ENCODE data around the gene GPBP1. TPM values are rescaled to one million over a fixed set of nuclear protein-coding genes. Genes with fewer than 3 reads are reported as not detected.
"Not testable (repeated sequence)": the region's sequence is repeated elsewhere in the genome, so short reads cannot be mapped to it uniquely, and the experiment has no call there.

Gene GPBP1
- total RNA-seq, 2 donors from 2014 or later: 41.9 to 48.1 TPM

DNA sequence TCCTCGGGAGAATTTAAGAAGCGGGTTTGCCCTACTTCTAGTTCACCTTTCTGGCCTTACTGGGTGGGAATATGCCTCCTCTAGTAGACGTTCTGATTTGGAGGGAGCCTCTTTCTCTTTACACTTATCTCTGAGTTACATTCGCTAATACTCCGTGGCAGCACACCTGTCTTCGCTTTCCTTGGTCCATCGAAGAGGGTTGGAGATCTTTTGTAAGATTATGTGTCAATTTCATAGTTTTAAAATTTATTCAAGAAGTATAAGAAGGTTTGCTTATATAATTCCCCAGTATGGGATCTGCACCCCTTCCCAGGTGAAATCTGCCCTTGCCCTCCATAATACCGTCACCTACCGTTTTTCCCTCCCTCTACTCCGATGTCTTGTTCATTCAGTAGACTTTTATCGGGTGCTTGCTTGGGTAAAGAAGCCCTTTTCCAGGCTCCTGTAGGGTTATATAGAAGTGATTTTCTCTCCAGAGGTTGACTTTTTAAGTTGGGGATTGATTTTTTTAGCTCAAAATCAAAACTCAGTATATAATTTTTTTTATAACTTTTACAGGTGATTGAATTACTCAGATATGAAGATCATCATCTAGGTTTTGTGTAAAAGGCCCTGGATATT is 1.1 kb downstream of the GPBP1 start:
- no peak for DNase-seq (ENCODE audit: low spot score)
- peak overlapping the region; percentile 81 to 98 for H3K4me3 ChIP-seq
- peak overlapping the region; percentile 100 for H3K27ac ChIP-seq
- no peaks in the 10 kb centered on the region for H3K27me3 ChIP-seq
- TF ChIP-seq, protein P1, sequence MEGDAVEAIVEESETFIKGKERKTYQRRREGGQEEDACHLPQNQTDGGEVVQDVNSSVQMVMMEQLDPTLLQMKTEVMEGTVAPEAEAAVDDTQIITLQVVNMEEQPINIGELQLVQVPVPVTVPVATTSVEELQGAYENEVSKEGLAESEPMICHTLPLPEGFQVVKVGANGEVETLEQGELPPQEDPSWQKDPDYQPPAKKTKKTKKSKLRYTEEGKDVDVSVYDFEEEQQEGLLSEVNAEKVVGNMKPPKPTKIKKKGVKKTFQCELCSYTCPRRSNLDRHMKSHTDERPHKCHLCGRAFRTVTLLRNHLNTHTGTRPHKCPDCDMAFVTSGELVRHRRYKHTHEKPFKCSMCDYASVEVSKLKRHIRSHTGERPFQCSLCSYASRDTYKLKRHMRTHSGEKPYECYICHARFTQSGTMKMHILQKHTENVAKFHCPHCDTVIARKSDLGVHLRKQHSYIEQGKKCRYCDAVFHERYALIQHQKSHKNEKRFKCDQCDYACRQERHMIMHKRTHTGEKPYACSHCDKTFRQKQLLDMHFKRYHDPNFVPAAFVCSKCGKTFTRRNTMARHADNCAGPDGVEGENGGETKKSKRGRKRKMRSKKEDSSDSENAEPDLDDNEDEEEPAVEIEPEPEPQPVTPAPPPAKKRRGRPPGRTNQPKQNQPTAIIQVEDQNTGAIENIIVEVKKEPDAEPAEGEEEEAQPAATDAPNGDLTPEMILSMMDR (IDR thresholded peaks at IDR 0.05): no peak
- H3K36me3 ChIP-seq: no peaks in the 10 kb centered on the region
- peaks cover 0 to 60% of the 10 kb centered on the region in 2 donors for H3K4me1 ChIP-seq
- H3K9me3 ChIP-seq: no peaks in the 10 kb centered on the region

DNA sequence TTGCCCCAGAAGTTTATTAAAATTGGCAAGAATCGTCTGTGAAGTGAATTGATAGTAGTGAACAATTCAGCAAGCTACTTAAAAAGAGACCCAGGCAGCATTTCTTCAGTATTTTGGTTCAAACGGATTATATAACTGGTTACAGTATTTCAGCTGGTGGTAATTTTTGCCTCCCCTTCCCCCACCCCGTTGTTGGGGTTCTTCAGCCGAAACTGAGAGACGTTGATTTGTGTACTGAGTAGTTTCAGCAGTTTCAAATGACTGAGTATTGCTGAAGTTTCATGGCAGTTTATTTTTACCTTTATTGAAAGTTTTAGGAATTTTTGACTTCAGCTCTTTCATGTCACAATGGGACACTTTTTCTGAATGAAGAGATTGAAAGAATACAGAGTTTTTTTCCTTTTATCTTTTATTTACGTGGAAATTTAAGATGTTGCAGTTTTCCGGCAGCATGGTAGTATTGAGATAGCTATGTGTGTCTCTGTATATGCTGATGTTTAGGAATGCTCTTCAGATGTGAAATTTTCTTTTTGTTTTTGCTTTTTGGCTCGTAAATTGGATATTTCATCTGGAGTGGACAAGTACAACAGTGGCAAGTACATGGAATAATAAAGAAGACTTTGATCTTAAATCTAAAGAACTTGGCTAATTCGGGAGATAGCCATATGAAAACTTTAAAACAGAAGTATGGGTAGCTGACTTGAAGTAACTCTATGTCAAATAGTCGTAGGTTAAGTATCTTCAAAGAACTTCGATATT is 1.9 kb downstream of the GPBP1 start:
- H3K27ac ChIP-seq: peak overlapping the region; percentile 100
- H3K27me3 ChIP-seq: no peaks in the 10 kb centered on the region
- TF ChIP-seq, protein P1 (IDR thresholded peaks at IDR 0.05): no peak

DNA sequence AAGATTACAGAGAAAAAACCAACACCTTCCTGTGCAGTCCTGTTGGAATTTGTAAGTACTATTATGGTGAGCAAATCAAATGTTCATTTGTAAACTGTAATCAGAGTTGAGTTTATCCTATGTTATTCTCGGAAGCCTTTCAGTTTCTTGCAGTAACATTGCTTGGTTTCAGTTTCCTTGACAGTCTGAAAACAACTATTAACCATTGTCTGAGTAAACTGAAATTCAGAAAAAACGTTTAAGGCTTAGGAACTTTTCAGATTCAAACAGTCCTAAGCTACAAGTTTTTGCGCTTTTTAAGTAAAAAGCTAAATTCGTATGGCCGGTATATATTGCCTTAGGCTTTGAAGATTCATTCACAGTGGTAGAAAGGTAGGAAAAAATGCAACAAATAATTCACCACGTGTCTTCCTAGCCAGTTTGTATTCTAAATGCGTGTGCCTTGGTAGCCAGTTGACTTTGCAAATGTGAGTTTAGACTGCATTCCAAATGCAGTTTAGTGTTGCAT is 2.5 kb downstream of the GPBP1 start:
- Histone ChIP-seq H3K9me3 (no peaks in the 10 kb centered on the region), H3K27me3 (no peaks in the 10 kb centered on the region), H3K4me3 (peak overlapping the region; percentile 81 to 98), H3K4me1 (peaks cover 0 to 74% of the 10 kb centered on the region in 2 donors), H3K36me3 (no peaks in the 10 kb centered on the region), H3K27ac (peak overlapping the region; percentile 100)
- TF ChIP-seq, protein P1 (IDR thresholded peaks at IDR 0.05): no peak
- DNase-seq (ENCODE audit: low spot score): no peak

More for the DNA sequence above, 1.9 kb downstream of the GPBP1 start:
- no peak for DNase-seq (ENCODE audit: low spot score)
- H3K9me3 ChIP-seq: no peaks in the 10 kb centered on the region
- no peaks in the 10 kb centered on the region for H3K36me3 ChIP-seq
- peak overlapping the region; percentile 81 to 98 for H3K4me3 ChIP-seq
- H3K4me1 ChIP-seq: peaks cover 0 to 68% of the 10 kb centered on the region in 2 donors

DNA sequence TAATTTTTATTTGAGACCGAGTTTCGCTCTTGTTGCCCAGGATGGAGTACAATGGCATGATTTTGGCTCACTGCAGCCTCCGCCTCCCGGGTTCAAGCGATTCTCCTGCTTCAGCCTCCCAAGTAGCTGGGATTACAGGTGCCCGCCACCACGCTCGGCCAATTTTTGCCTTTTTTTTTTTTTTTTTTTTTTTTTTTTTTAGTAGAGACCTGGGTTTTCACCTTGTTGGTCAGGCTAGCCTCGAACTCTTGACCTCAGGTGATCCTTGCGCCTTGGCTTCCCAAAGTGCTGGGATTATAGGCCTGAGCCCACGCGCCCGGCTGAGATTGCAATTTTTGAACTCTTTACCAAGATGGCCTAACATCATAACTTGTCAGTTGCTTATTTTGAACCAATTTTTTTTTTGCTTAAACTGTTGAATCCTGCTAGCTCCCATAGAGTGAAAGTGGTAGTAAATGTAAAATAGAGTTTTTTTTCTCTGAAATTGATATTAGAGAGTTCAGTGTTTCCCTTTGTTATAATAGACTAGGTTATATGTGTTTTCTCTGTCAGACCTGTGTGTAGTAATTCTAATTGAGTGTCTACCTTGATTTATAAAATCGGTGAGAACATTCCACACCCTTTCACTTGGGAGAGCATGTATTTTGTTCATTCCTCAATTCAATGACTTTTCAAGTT is 3.8 kb downstream of the GPBP1 start:
- Histone ChIP-seq H3K9me3 (no peaks in the 10 kb centered on the region), H3K4me1 (peaks cover 0 to 74% of the 10 kb centered on the region in 2 donors), H3K27ac (peak overlapping the region; percentile 100), H3K27me3 (no peaks in the 10 kb centered on the region), H3K4me3 (peak overlapping the region; percentile 81 to 98), H3K36me3 (no peaks in the 10 kb centered on the region)
- no peak for DNase-seq (ENCODE audit: low spot score)
- TF ChIP-seq, protein P1 (IDR thresholded peaks at IDR 0.05): no peak

DNA sequence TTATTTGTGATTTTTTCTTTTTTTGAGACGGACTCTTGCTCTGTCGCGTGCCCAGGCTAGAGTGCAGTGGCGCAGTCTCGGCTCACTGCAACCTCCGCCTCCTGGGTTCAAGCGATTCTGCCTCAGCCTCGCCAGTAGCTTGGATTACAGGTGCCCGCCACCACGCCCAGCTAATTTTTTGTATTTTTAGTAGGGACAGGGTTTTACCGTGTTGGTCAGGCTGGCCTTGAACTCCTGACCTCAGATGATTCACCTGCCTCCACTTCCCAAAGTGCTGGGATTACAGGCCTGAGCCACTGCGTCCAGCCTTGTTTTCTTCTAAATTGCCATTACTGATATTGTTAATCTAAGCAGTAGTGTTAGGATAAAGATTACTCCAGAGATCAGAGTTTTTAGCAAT is 4.4 kb downstream of the GPBP1 start:
- H3K27me3 ChIP-seq; H3K36me3 ChIP-seq; H3K9me3 ChIP-seq; DNase-seq (ENCODE audit: low spot score): not testable (repeated sequence)
- H3K4me3 ChIP-seq: peak overlapping the region; percentile 81 to 98
- H3K27ac ChIP-seq: peak overlapping the region; percentile 31 to 66
- peaks cover 0 to 72% of the 10 kb centered on the region in 2 donors for H3K4me1 ChIP-seq
